Left ventricle myocardium inferior (tissue), 1 donor: Measurements from ENCODE around the gene JARID2. TPM values are rescaled to one million over a fixed set of nuclear protein-coding genes. Genes with fewer than 3 reads are reported as not detected.

Experiments used
- DNase-seq: peaks from one replicate; pipeline ENCODE4 v3.0.0-alpha.2; 2020
- H3K27ac ChIP-seq: fragments of 200-600 bp; replicated peaks from 2 replicates; pipeline ENCODE4 v1.8.0; 2021
- H3K27me3 ChIP-seq: fragments of 200-600 bp; 2 replicates; pipeline ENCODE4 v1.8.0; 2021; ENCODE audit warnings: low read depth
- H3K36me3 ChIP-seq: fragments of 200-600 bp; 2 replicates; pipeline ENCODE4 v1.8.0; 2021
- H3K4me1 ChIP-seq: fragments of 200-600 bp; 2 replicates; pipeline ENCODE4 v1.8.0; 2021
- H3K4me3 ChIP-seq: fragments of 200-600 bp; 2 replicates; pipeline ENCODE4 v1.8.0; 2021; ENCODE audit warnings: mild to moderate bottlenecking, moderate library complexity
- H3K9me3 ChIP-seq: fragments of 200-600 bp; replicated peaks from 2 replicates; pipeline ENCODE4 v1.8.0; 2021
- intact Hi-C: fragments of 100-400 bp; cut with micrococcal nuclease; formaldehyde crosslinking; loops from one replicate; pipeline ENCODE4 v1.11.0; 2022
- total RNA-seq: library from RNA; stranded (reverse); fragmentation: NEBNext Ultra II Directional; extraction: Animal tissue kit (Norgen Biotek cat#: 25700); gene quantifications from one replicate; pipeline ENCODE4 v1.2.1, GENCODE V29; 2021
- TF ChIP-seq, protein P1 (sequence below): fragments of 200-600 bp; IDR thresholded peaks from 2 replicates; pipeline ENCODE4 v1.8.0; 2021; ENCODE audit warnings: antibody characterized with exemption, mild to moderate bottlenecking, borderline replicate concordance
- donor health status: DM: no; HTN: yes; CAD: no; lungs with severe emphysema.

The JARID2 gene
- total RNA-seq, 1 donor from 2014 or later, result 6.5 TPM

DNA sequence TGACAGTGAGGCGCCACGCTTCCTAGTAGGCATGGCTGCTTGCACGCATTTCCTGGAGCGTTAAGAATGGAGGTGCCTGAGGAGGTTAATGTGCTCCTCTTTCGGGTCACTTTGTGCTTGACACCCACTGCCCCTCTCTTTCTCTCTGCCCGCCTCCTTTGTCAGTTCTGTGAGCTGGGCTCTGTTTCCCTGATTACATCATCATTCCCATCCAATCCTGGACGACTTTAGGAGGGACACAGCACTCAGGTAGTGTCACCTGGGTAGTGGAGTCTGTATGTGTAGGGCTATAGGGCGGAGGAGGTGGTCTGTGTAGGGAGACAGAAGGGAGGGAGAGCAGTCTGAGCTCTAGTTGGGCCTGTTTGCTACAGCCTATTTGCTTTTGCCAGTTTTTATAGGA is 136.8 kb downstream of the JARID2 start:
- H3K36me3 ChIP-seq, result no peaks in the 10 kb centered on the region
- H3K9me3 ChIP-seq, result no peaks in the 10 kb centered on the region
- H3K27me3 ChIP-seq, result no peaks in the 10 kb centered on the region
- H3K4me3 ChIP-seq, result no peak overlapping the region
- no peak for DNase-seq
- peaks cover 65% of the 10 kb centered on the region for H3K4me1 ChIP-seq
- TF ChIP-seq, protein P1, sequence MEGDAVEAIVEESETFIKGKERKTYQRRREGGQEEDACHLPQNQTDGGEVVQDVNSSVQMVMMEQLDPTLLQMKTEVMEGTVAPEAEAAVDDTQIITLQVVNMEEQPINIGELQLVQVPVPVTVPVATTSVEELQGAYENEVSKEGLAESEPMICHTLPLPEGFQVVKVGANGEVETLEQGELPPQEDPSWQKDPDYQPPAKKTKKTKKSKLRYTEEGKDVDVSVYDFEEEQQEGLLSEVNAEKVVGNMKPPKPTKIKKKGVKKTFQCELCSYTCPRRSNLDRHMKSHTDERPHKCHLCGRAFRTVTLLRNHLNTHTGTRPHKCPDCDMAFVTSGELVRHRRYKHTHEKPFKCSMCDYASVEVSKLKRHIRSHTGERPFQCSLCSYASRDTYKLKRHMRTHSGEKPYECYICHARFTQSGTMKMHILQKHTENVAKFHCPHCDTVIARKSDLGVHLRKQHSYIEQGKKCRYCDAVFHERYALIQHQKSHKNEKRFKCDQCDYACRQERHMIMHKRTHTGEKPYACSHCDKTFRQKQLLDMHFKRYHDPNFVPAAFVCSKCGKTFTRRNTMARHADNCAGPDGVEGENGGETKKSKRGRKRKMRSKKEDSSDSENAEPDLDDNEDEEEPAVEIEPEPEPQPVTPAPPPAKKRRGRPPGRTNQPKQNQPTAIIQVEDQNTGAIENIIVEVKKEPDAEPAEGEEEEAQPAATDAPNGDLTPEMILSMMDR, result no peak
- no peak overlapping the region for H3K27ac ChIP-seq
- intact Hi-C loops, result no loop called here

DNA sequence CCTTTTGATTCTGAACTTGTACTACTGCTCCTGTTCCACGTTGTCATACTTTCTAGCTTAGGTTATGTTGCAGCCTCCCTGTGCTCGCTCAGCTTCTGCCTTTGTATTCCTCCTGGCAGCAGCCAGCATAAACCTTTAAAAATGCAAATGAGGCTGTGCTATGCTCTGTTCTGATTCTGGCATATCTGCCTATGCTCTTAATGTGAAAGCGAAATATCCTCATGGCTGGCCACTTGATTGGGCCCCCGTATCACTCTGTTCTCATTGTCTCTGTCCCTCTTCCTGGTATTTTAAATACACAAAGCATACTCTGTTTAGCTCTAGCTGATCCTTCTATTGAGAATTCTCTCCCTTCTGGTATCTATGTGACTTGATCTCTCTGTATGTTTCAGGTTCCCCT is 139.0 kb downstream of the JARID2 start:
- DNase-seq, result no peak
- Histone ChIP-seq H3K9me3 (no peaks in the 10 kb centered on the region), H3K27me3 (no peaks in the 10 kb centered on the region), H3K36me3 (no peaks in the 10 kb centered on the region), H3K4me3 (no peak overlapping the region), H3K4me1 (peaks cover 75% of the 10 kb centered on the region), H3K27ac (no peak overlapping the region)
- TF ChIP-seq, protein P1, result no peak
- intact Hi-C loops, result no loop called here

DNA sequence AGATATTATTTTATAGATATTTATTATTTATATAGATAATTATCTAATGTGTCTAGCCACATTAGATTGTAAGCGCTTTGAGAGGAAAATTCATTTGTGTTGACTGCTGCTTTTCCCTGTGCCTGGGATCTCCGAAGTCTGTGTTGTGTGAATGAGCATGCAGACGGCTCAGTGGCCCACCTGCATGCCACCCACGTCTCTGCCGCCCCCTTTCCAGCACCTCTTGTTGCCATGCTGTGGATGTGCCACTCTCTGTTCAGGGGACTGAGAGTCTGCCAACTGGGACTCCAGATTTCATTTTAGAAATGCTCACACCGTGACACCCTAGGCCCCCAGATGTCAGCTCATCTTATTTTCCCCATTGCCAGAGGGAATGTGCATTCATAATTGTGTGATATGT is 139.7 kb downstream of the JARID2 start:
- intact Hi-C loops, result no loop called here
- H3K27ac ChIP-seq, result no peak overlapping the region
- H3K36me3 ChIP-seq, result no peaks in the 10 kb centered on the region
- H3K4me3 ChIP-seq, result no peak overlapping the region
- DNase-seq, result no peak
- no peaks in the 10 kb centered on the region for H3K27me3 ChIP-seq
- TF ChIP-seq, protein P1, result no peak
- no peaks in the 10 kb centered on the region for H3K9me3 ChIP-seq
- H3K4me1 ChIP-seq, result peaks cover 75% of the 10 kb centered on the region

GRCh38 chr6:15386110-15386755 is 140.4 kb downstream of the JARID2 start:
- Histone ChIP-seq H3K9me3 (no peaks in the 10 kb centered on the region), H3K27me3 (no peaks in the 10 kb centered on the region), H3K27ac (no peak overlapping the region), H3K36me3 (no peaks in the 10 kb centered on the region), H3K4me3 (no peak overlapping the region), H3K4me1 (peaks cover 77% of the 10 kb centered on the region)
- DNase-seq, result no peak
- TF ChIP-seq, protein P1, result no peak
- intact Hi-C loops, result no loop called here

DNA sequence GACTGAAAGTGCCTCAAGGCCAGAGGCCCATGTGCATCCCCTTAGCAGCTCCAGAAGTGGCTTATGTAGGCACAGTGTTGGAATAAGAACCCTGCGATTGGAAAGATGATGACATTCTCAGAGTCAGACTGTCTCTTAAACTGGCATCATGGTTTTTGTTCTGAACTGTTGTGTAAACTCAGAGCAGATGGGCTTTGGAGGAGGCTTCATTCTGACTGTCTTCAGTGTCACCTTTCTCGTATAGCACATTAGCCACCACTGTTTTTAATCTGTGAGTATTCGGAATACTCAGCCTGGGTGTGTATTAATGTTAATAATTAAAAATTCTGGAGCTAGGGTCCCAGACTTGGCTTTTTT is 140.9 kb downstream of the JARID2 start:
- Histone ChIP-seq H3K36me3 (no peaks in the 10 kb centered on the region), H3K27me3 (no peaks in the 10 kb centered on the region), H3K27ac (no peak overlapping the region), H3K4me3 (no peak overlapping the region), H3K9me3 (no peaks in the 10 kb centered on the region), H3K4me1 (peaks cover 77% of the 10 kb centered on the region)
- intact Hi-C loops, result no loop called here
- no peak for DNase-seq
- TF ChIP-seq, protein P1, result no peak
